ENCODE data around the gene ETNK2.

The ETNK2 gene

DNA sequence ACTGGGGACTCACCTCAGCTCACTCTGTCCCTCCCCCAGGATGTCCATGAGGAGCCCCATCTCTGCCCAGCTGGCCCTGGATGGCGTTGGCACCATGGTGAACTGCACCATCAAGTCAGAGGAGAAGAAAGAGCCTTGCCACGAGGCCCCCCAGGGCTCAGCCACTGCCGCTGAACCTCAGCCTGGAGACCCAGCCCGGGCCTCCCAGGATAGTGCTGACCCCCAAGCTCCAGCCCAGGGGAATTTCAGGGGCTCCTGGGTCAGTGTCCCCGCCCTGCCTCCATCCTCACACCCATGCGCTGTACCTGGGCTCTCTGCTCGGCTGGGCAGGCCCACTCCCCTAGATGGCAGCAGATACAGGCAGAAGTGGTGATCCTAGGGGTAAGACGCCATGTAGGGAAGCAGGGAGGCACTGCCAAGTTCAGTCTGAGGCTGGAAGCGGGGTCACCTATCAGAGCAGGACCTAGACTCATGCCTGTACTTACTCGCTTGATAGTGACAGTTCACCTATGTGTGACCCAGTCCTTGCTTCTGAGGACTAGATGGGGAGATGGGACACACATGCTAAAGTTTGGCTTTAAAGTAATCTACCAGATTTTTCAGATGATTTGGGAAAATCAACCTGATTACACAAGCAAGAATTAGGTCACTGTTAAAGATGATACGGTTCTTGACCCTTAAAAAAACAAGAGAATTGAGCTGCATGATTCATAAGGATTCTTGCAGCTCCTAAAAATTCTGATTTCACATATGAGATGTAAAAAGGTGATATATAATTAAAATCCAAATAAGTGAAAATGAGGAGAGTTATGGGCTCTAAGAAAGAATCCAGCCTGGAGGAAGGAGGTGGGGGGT, 38.7 kb downstream of the ETNK2 start:
- H3K18ac ChIP-seq (ENCODE audit: low read length) = peak overlapping the region; percentile 16
- WGBS (ENCODE audit: extremely low coverage, insufficient coverage, insufficient read length) = no CpG with 5 or more reads among the region's 11 CpGs
- peaks cover 3% of the 10 kb centered on the region for H3K79me1 ChIP-seq (ENCODE audit: low read length)
- peaks cover 16 to 18% of the 10 kb centered on the region in 2 experiments for H3K36me3 ChIP-seq (ENCODE audit: control insufficient read depth in 1 of 2, insufficient read depth in 2 of 2, low read length in 2 of 2)
- no peak overlapping the region for H3K4me3 ChIP-seq (ENCODE audit: low read depth, low read length)
- no peak overlapping the region for H2AFZ ChIP-seq (ENCODE audit: insufficient read depth, low read length, poor library complexity)
- no peak overlapping the region for H2BK12ac ChIP-seq (ENCODE audit: low read length)
- no peaks in the 10 kb centered on the region for H3K27me3 ChIP-seq (ENCODE audit: insufficient read depth, low read length)
- peak overlapping the region; percentile 57 for H3K4ac ChIP-seq (ENCODE audit: low read depth, low read length)
- H3K79me2 ChIP-seq (ENCODE audit: control insufficient read depth, insufficient read depth, low read length, poor library complexity) = peaks cover 7% of the 10 kb centered on the region
- no peak overlapping the region for H4K8ac ChIP-seq (ENCODE audit: low read depth, low read length)
- no peak overlapping the region for H2BK5ac ChIP-seq (ENCODE audit: low read depth, low read length, poor library complexity)
- H4K12ac ChIP-seq (ENCODE audit: low read depth, low read length) = no peak overlapping the region
- H3K14ac ChIP-seq (ENCODE audit: low read length) = no peak overlapping the region
- peaks cover 5 to 6% of the 10 kb centered on the region in 2 experiments for H3K4me1 ChIP-seq (ENCODE audit: control insufficient read depth in 1 of 2, insufficient read depth in 2 of 2, low read length in 2 of 2)
- no peak overlapping the region for H4K91ac ChIP-seq (ENCODE audit: low read depth, low read length)
- no peak overlapping the region for H3K23ac ChIP-seq (ENCODE audit: low read length)
- no peak overlapping the region for H3K27ac ChIP-seq (ENCODE audit: low read depth, low read length)
- no peak overlapping the region for H3K9ac ChIP-seq (ENCODE audit: low read length)
- no peak overlapping the region for H2AK5ac ChIP-seq (ENCODE audit: low read length)
- H2BK120ac ChIP-seq (ENCODE audit: insufficient read depth, low read length, poor library complexity) = no peak overlapping the region
- H3K4me2 ChIP-seq (ENCODE audit: low read length) = no peak overlapping the region
- no peaks in the 10 kb centered on the region for H3K9me3 ChIP-seq (ENCODE audit: insufficient read depth, low read depth, low read length)
- DNase-seq = no peak

DNA sequence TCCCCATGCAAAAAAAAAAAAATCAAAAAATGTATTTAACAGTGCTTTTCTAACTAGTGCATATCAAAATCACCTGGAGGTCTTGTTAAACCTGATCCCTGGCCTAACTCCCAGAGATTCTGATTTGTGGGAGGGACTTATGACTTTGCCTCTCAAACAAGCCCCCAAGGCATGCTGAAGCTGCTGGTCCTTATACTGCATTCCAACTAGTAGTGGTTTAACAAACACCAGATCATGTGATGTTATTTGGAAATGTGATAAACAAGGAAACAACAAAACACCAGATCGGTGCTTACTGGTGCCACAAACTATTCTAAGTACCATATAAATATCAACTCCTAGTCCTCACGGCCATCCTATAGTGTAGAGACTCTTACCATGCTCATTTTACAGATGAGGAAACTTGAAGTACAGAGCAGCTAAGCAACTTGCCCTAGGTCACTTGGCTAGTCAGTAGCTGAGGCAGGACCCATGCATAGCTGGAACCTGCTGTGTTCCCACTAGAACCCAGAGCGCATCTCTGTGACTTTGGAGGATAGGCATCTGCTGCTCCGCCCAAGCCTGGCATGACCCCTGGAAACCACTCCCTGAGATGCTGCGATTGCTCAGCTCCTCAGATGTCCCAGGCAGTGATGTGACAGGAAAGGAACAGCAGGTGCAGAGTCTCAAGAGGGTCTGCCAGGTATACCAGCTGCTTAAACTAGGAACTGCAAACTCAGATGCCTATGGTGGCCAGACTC, 40.8 kb downstream of the ETNK2 start:
- H2BK120ac ChIP-seq (ENCODE audit: insufficient read depth, low read length, poor library complexity) = no peak overlapping the region
- no peak overlapping the region for H2AK5ac ChIP-seq (ENCODE audit: low read length)
- no peak overlapping the region for H2AFZ ChIP-seq (ENCODE audit: insufficient read depth, low read length, poor library complexity)
- no peak overlapping the region for H3K4me2 ChIP-seq (ENCODE audit: low read length)
- no peak overlapping the region for H3K27ac ChIP-seq (ENCODE audit: low read depth, low read length)
- no peak overlapping the region for H3K9ac ChIP-seq (ENCODE audit: low read length)
- no peak overlapping the region for H2BK5ac ChIP-seq (ENCODE audit: low read depth, low read length, poor library complexity)
- H3K79me1 ChIP-seq (ENCODE audit: low read length) = peaks cover 3% of the 10 kb centered on the region
- no peak overlapping the region for H3K4ac ChIP-seq (ENCODE audit: low read depth, low read length)
- H3K36me3 ChIP-seq (ENCODE audit: control insufficient read depth in 1 of 2, insufficient read depth in 2 of 2, low read length in 2 of 2) = peaks cover 4 to 7% of the 10 kb centered on the region in 2 experiments
- no peak overlapping the region for H4K8ac ChIP-seq (ENCODE audit: low read depth, low read length)
- H4K91ac ChIP-seq (ENCODE audit: low read depth, low read length) = no peak overlapping the region
- DNase-seq = peak; percentile 83 to 95
- H3K4me3 ChIP-seq (ENCODE audit: low read depth, low read length) = no peak overlapping the region
- H4K12ac ChIP-seq (ENCODE audit: low read depth, low read length) = no peak overlapping the region
- H3K23ac ChIP-seq (ENCODE audit: low read length) = peak overlapping the region; percentile 14
- H3K14ac ChIP-seq (ENCODE audit: low read length) = no peak overlapping the region
- H3K9me3 ChIP-seq (ENCODE audit: insufficient read depth, low read depth, low read length) = no peaks in the 10 kb centered on the region
- peaks cover 14% of the 10 kb centered on the region for H3K79me2 ChIP-seq (ENCODE audit: control insufficient read depth, insufficient read depth, low read length, poor library complexity)
- no peak overlapping the region for H2BK12ac ChIP-seq (ENCODE audit: low read length)
- no CpG with 5 or more reads among the region's 5 CpGs for WGBS (ENCODE audit: extremely low coverage, insufficient coverage, insufficient read length)
- peaks cover 2 to 5% of the 10 kb centered on the region in 2 experiments for H3K4me1 ChIP-seq (ENCODE audit: control insufficient read depth in 1 of 2, insufficient read depth in 2 of 2, low read length in 2 of 2)
- H3K18ac ChIP-seq (ENCODE audit: low read length) = no peak overlapping the region
- H3K27me3 ChIP-seq (ENCODE audit: insufficient read depth, low read length) = no peaks in the 10 kb centered on the region

DNA sequence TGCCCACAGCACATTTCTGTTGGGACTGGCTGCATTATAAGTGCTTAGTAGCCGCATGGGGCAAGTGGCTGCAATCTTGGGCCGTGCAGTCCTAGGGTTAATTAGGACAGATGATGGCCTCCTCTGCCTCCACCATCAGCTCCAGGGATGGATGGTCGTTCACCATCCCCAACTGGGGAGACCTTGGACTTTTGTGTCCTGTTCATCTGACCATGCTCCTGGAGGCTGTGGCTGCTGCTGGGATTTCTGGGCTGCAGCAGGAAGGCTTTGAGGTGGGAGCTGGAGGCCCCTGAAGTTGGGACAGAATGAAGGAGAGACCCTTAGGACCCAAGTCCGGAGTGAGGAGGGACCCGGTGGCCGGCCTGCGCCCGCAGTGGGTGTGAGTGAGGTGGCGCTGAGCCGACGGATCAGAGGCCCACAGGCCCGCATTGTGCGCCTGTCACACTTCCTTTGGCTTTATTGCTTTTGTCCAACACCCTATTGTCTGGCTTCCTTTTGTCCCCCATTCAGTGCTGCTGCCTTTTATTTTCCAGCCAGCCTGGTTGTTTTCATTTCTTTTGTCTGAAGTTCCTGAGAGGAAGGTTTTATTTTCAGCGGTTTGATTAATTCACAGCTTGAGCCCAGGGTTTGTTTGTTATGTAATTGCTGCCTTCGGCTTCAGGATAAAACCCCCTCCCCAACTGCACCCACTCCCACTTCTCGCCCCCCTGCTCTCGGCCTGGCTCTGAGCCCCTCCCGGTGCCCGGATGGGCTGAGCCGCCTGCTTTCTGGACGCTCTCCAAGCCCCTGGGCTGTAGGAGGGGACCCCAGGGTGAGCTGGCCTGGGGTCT, 43.3 kb downstream of the ETNK2 start:
- Histone ChIP-seq H2AFZ (ENCODE audit: insufficient read depth, low read length, poor library complexity) (no peak overlapping the region), H3K9ac (ENCODE audit: low read length) (no peak overlapping the region), H3K27ac (ENCODE audit: low read depth, low read length) (no peak overlapping the region), H3K18ac (ENCODE audit: low read length) (peak overlapping the region; percentile 39), H2BK5ac (ENCODE audit: low read depth, low read length, poor library complexity) (no peak overlapping the region), H3K9me3 (ENCODE audit: insufficient read depth, low read depth, low read length) (no peaks in the 10 kb centered on the region), H4K91ac (ENCODE audit: low read depth, low read length) (no peak overlapping the region), H3K4me3 (ENCODE audit: low read depth, low read length) (no peak overlapping the region), H3K27me3 (ENCODE audit: insufficient read depth, low read length) (no peaks in the 10 kb centered on the region), H3K4me1 (ENCODE audit: control insufficient read depth in 1 of 2, insufficient read depth in 2 of 2, low read length in 2 of 2) (peaks cover 14 to 21% of the 10 kb centered on the region in 2 experiments), H3K14ac (ENCODE audit: low read length) (peak overlapping the region; percentile 17), H2BK120ac (ENCODE audit: insufficient read depth, low read length, poor library complexity) (no peak overlapping the region), H3K79me1 (ENCODE audit: low read length) (peaks cover 17% of the 10 kb centered on the region), H4K12ac (ENCODE audit: low read depth, low read length) (no peak overlapping the region), H4K8ac (ENCODE audit: low read depth, low read length) (no peak overlapping the region), H2BK12ac (ENCODE audit: low read length) (no peak overlapping the region), H3K79me2 (ENCODE audit: control insufficient read depth, insufficient read depth, low read length, poor library complexity) (peaks cover 20% of the 10 kb centered on the region), H3K4me2 (ENCODE audit: low read length) (no peak overlapping the region), H3K4ac (ENCODE audit: low read depth, low read length) (peak overlapping the region; percentile 44), H2AK5ac (ENCODE audit: low read length) (no peak overlapping the region), H3K36me3 (ENCODE audit: control insufficient read depth in 1 of 2, insufficient read depth in 2 of 2, low read length in 2 of 2) (peaks cover 0 to 2% of the 10 kb centered on the region in 2 experiments), H3K23ac (ENCODE audit: low read length) (no peak overlapping the region)
- no peak for DNase-seq
- WGBS (ENCODE audit: extremely low coverage, insufficient coverage, insufficient read length) = no CpG with 5 or more reads among the region's 21 CpGs

DNA sequence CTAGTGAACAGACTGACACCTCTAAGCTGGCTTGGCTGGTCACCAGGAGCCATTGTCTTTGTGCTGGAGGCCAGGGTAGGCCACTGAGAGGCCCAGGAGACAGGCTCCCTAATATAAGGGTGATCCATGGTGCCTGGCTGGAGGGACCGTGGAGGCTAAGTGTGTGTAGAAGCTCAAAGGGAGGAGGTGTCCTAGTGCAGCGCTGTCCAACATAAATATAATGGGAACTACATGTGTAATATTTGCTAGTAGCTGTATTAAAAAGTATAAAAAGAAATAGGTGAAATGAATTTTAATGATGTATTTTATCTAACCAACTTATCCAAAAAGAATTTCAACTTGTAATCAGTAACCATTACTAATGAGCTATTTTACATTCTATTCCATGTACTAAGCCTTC, 44.0 kb downstream of the ETNK2 start:
- no peak overlapping the region for H3K27ac ChIP-seq (ENCODE audit: low read depth, low read length)
- peaks cover 15 to 25% of the 10 kb centered on the region in 2 experiments for H3K4me1 ChIP-seq (ENCODE audit: control insufficient read depth in 1 of 2, insufficient read depth in 2 of 2, low read length in 2 of 2)
- peaks cover 17% of the 10 kb centered on the region for H3K79me1 ChIP-seq (ENCODE audit: low read length)
- H3K36me3 ChIP-seq (ENCODE audit: control insufficient read depth in 1 of 2, insufficient read depth in 2 of 2, low read length in 2 of 2) = peaks cover 0 to 2% of the 10 kb centered on the region in 2 experiments
- peaks cover 21% of the 10 kb centered on the region for H3K79me2 ChIP-seq (ENCODE audit: control insufficient read depth, insufficient read depth, low read length, poor library complexity)
- H2AK5ac ChIP-seq (ENCODE audit: low read length) = no peak overlapping the region
- no peak overlapping the region for H3K4me2 ChIP-seq (ENCODE audit: low read length)
- H2BK5ac ChIP-seq (ENCODE audit: low read depth, low read length, poor library complexity) = no peak overlapping the region
- no CpG with 5 or more reads among the region's 2 CpGs for WGBS (ENCODE audit: extremely low coverage, insufficient coverage, insufficient read length)
- DNase-seq = no peak
- no peak overlapping the region for H3K9ac ChIP-seq (ENCODE audit: low read length)
- no peak overlapping the region for H4K91ac ChIP-seq (ENCODE audit: low read depth, low read length)
- H3K4me3 ChIP-seq (ENCODE audit: low read depth, low read length) = no peak overlapping the region
- no peak overlapping the region for H2BK120ac ChIP-seq (ENCODE audit: insufficient read depth, low read length, poor library complexity)
- peak overlapping the region; percentile 20 for H3K18ac ChIP-seq (ENCODE audit: low read length)
- H4K8ac ChIP-seq (ENCODE audit: low read depth, low read length) = no peak overlapping the region
- no peak overlapping the region for H3K14ac ChIP-seq (ENCODE audit: low read length)
- H2BK12ac ChIP-seq (ENCODE audit: low read length) = no peak overlapping the region
- peak overlapping the region; percentile 44 for H3K4ac ChIP-seq (ENCODE audit: low read depth, low read length)
- no peaks in the 10 kb centered on the region for H3K27me3 ChIP-seq (ENCODE audit: insufficient read depth, low read length)
- H3K9me3 ChIP-seq (ENCODE audit: insufficient read depth, low read depth, low read length) = no peaks in the 10 kb centered on the region
- no peak overlapping the region for H2AFZ ChIP-seq (ENCODE audit: insufficient read depth, low read length, poor library complexity)
- no peak overlapping the region for H3K23ac ChIP-seq (ENCODE audit: low read length)
- no peak overlapping the region for H4K12ac ChIP-seq (ENCODE audit: low read depth, low read length)

Measured in trophoblast cell (in vitro differentiated cells and primary cell).